GM21360 (cell line): ENCODE data around the gene HSD17B2.
"Not testable (repeated sequence)": the region's sequence is repeated elsewhere in the genome, so short reads cannot be mapped to it uniquely, and the experiment has no call there.

Experiments
- ATAC-seq: cut with Tn5 transposase; IDR thresholded peaks from one replicate; pipeline ENCODE4 v1.9.1; 2021; ENCODE audit warnings: mild to moderate bottlenecking, moderate library complexity; ENCODE audit not compliant: unreplicated experiment

The HSD17B2 gene, protein sequence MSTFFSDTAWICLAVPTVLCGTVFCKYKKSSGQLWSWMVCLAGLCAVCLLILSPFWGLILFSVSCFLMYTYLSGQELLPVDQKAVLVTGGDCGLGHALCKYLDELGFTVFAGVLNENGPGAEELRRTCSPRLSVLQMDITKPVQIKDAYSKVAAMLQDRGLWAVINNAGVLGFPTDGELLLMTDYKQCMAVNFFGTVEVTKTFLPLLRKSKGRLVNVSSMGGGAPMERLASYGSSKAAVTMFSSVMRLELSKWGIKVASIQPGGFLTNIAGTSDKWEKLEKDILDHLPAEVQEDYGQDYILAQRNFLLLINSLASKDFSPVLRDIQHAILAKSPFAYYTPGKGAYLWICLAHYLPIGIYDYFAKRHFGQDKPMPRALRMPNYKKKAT

DNA sequence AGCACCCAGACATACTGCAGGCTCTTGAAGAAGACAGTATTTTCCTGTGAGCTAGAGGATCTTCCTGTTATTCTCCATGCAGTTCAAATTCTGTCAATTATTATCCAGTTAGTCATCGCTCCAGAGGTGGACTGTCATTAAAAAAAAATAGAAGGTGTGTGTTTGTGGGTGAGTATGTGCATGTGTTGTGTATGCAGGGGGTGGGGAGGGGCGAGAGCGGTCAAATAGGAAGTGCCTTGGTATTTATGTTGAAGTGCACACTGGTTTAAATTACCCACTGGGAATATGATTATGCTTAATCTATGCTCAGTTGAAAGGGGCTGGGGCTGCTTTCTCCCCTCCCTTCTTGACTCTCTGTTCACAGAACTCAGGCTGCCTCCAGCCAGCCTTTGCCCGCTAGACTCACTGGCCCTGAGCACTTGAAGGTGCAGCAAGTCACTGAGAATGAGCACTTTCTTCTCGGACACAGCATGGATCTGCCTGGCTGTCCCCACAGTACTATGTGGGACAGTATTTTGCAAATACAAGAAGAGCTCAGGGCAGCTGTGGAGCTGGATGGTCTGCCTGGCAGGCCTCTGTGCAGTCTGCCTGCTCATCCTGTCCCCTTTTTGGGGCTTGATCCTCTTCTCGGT, at the start of gene HSD17B2:
TSS of gene HSD17B2 (plus strand) at position 273 of the 632 bp plus-strand sequence. CDS start at position 445, 172 bp downstream.
- no peak for ATAC-seq

DNA sequence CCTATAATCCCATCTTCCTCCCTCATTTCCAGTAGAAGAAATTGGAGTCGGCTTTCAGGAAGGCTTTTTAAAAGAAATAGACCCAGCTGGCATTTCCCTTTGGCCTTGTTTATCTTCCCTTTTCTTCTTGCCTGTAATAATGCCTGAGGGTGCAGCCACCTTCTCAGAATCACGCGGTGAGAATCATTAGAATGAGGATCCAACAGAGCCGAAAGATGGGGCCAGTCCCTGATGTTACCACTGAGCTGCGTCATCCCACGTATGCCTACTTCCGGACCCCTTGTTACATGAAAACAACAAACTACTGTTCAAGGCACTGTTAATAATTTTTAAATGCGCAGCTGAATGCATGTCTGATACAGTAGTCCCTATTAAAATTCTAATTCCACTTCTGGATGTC, 47.9 kb upstream of the HSD17B2 start:
- ATAC-seq = no peak

DNA sequence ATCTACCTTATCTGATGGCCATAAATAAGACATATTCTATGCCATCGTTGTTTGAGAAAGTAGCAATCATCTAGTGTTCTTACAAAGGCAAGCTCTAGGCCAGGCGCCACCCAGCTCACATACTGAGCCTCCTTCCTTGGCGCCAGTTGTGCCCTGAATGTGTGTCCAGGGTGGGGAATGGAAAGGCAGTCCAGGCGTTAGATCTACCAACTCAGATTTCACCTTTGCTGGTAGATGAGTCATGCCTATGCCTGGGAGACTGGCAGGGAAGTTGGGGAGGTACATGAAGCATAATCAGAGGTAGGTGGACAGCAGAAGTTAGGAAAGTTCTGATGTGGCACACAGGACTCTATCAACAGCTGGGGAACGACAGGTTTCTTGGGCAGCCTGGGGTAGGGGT, 47.3 kb upstream of the HSD17B2 start:
- ATAC-seq = no peak

DNA sequence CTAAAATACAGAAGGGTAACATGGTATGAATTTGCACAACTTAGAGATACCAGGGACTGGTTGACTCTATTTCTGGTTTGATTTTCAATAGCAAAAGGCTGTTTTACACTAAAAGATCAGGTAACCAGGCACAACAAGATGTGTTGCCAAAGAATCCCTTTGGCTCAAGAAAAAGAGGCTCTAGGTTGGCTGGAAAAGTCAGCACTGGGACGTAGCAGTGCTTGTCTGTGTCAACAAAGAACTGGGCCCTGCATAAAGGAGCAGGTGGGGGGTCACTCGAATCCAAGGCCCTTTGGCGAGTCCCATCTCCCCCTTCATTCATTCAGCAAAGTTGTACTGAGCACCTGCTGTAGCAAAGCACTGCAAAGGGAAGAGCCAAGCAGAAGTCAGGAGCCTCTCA, 42.2 kb upstream of the HSD17B2 start:
- ATAC-seq = no peak

DNA sequence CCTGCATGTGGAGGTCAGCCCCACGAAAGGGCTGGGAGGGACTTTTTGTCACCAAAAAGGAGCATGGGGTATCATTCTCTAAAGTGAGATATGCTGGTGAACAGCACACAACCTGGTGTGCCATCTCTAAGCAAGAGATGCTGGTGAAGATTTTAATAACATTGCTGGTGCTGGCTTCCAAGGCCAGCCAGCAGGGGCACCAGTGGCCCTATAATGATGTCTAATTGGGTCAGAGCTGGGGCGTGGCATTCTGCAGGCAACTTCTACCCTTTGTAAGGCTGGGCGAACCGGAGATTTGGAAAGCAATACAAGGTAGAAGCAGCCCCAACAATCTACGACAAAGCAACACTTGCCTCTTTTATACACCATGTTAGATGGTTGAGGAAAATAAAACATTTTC, 40.6 kb upstream of the HSD17B2 start:
- no peak for ATAC-seq

DNA sequence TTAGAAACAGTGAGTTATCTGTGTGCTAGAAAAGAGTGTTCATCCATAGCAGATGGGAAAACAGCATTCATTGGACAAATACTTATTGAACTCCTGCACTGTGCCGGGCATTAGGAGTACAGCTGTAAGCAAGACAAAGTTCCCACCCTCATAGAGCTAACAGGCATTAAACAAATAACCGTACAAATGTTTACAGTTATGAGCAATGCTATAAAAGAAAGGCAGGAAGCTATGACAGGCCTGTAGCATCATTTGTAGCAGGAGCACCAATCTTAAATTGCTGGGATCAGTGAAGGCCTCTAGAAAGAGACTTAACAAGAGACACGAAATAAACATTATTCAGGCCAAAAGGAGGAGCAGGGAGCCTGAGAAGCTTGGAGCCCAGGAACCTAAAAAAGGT, 39.4 kb upstream of the HSD17B2 start:
- no peak for ATAC-seq

DNA sequence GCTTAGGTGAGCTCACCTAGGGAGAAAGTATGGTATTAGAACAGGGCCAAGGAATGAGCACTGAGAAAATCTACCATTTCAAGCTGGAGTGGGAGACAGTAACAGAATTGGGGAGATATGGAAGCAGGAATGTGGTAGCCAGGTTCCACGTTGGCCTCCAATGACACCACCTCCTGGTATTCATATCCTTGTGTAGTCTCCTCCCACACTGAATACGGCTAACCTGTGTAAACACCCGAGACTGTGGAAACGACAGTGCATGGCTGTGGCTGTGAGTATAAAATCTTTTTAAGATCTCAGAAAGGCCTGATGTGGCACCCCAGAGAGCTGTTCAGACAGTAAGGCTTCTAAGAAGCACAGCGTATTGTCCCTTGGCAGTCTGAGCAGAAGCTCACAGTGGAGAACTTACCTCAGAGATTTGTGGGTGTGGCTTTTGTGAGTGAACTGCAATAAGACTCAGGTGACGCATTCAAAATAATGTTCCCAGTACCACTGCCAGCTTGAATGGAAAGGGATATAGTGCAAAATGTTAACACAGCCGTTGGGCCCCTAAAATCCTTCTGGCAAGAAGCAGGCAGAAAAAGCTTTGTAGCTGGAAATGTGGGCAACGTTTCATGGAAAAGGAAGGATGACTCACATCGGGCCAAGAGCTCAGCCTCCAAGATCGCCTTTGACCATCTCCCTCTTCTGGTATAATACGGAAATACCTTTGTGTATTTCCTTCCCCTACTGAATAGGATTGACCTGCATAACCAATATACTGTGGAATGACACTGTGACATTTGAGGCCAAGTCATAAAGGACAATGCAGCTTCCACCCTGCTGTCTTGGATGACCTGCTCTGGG, 38.2 kb upstream of the HSD17B2 start:
- no peak for ATAC-seq

DNA sequence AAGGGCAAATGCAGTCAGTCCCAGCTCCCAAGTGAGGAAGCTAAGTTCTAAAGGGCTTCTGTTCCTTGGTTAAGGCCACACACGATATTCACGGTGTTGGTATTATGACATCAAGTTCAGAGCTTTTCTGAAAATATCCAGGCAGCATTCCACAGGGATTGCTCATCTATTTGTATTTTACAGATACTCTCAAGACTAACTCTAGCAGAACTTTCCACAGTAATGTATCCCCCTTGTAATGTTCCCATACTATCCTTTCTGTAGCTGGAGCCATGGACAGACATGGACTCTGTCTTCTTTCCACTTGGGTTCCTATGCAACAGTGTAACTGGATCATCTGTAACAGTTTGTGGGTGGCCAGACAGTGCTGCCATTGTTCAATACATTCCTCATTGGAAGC, 37.3 kb upstream of the HSD17B2 start:
- no peak for ATAC-seq

DNA sequence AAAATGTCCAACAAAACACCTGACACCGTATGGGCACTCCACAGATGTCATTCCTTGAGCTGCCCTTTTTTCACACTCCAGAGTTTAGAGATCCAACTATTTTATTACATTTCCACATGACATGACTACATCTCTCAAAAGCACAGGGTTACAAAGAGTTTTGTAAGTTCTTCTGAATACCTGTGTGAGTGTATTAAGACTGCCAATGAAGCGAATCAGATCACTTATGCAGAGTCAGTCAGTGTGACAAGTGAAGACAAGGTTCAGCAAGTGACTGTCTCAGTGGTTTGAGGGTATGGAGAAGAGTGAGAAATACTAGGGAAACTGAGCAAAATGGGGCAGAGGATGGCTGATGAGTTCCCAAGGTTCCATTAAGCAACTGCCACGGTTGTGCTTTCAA, 32.2 kb upstream of the HSD17B2 start:
- ATAC-seq = no peak

DNA sequence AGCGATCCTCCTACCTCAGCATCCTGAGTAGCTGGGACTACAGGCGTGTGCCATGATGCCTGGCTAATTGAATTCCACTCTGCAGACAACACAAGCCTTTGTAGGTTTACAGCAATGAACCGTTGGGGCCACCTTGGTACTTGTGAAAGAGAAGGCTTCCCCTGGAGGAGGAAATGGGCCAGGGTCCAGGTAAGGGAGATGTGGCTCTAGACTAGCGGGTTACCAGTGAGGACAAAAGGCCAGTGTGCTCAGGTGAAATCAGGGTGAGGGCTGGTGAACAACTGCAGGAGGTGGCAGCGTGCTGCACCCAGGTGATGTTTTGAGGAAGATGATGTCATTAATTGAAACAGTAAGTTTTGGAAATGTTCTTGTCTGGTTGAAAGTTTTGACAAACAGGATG, 30.5 kb upstream of the HSD17B2 start:
- ATAC-seq = no peak

DNA sequence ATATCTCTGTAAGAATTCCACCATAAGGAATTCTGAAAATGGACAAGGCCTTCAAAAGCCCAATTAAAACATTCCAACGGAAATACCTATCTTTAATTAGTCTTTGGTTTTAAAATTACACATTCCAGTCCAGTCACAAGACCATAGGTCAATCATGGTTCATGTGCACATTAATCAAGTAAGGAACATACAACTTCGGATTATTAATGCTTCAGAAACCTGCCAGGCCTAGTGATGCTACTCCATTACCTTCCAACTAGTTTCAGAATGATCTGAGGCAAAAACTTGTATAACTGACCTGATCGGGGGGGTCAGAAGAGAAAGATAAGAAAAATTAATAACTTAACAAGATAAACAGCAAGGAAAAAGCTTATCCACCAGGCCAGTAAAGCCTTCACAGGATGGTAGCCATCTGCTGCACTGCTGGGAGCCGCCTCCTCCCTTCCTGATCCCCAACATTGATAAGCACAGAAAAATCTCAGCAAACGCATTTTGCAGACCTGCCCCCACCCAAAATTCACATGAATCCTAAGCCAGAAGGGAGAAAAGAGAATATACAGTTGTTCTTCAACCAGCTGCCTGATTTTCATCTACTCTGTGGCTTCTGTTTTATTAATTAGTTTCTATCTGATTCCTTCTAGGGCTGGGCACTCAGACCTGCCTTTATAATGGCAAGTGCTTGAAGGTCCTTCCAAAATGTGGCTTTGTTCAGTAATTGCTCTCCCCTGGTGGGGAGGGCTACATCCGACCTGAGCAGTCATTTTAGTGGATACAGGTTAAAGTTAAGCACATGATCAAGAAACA, 29.8 kb upstream of the HSD17B2 start:
- ATAC-seq = no peak

DNA sequence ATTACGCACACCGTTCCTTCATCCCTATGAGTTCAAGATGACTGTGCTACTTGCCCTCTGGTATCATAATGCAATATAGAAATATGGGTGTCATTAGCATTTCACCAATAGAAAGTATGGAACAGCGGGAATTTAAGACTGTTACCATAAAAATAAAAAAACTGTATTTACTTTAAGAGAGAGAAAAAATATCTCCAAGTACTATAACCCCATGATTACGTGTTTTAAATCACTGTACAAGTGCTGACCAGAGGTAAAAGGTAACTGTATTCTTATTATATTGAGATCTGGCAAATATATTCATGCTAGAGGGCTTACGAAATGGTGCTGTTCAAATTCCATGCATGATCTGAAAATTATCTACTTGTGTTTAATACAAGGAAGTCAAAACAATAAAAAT, 29.0 kb upstream of the HSD17B2 start:
- ATAC-seq = no peak

DNA sequence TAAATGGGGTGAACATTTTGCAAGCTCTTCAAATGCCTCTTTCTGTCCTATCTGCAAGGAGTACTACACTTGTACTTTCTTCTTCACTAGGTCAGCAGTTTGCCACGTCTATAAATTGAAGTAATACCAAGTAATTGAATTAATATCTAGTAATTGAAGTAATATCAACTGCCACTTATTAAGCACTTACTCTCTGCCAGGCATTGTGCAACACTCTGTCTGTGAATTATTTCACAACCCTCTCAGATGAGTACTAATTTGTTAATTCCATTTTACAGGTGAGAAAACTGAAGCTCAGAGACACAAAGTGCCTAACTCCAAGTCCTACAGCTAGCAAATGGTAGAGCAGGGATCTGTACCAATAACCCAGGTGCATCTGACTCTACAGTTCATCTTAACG, 27.9 kb upstream of the HSD17B2 start:
- no peak for ATAC-seq

DNA sequence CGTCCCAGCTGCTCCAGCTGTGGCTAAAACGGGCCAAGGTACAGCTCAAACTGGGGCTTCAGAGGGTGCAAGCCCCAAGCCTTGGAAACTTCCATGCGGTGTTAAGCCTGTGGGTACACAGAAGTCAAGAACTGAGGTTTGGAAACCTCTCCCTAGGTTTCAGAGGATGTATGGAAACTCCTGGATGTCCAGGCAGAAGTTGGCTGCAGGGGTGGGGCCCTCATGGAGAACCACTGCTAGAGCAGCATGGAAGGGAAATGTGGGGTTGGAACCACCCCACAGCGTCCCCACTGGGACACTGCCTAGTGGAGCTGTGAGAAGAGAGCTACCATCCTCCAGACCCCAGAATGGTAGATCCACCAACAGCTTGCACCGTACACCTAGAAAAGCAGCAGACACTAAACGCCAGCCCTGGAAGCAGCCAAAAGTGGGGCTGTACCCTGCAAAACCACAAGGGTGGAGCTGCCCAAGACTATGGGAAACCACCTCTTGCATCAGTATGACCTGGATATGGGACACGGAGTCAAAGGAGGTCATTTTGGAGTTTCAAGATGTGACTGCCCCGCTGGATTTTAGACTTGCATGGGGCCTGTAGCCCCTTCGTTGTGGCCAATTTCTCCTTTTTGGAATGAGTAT, 26.0 kb upstream of the HSD17B2 start:
- ATAC-seq = no peak

DNA sequence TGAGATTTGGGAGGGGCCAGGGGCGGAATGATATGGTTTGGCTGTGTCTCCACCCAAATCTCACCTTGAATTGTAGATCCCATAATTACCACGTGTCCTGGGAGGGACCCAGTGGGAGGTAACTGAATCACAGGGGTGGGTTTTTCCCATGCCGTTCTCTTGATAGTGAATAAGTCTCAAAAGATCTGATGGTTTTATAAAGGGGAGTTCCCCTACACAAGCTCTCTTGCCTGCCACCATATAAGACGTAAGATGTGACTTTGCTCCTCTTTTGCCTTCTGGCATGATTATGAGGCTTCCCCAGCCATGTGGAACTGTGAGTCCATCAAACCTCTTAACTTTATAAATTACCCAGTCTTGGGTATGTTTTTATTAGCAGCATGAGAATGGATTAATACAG, 25.3 kb upstream of the HSD17B2 start:
- ATAC-seq = not testable (repeated sequence)

DNA sequence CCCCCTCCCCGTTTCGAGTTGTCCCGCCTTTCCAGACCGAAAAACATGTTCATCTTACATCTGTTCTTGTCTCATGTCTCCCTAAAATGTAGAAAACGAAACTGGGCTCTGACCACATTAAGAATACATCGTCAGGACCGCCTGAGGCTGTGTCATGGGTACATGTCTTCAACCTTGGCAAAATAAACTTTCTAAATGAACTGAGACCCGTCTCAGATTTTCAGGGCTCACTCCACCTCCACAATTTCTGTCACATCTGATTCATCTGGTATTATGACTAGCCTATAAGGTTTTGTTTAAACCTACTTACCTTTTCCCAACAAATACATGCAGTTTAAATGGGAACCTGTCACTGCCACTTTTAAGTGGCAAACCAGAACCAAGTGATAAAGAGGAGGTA, 24.4 kb upstream of the HSD17B2 start:
- no peak for ATAC-seq

DNA sequence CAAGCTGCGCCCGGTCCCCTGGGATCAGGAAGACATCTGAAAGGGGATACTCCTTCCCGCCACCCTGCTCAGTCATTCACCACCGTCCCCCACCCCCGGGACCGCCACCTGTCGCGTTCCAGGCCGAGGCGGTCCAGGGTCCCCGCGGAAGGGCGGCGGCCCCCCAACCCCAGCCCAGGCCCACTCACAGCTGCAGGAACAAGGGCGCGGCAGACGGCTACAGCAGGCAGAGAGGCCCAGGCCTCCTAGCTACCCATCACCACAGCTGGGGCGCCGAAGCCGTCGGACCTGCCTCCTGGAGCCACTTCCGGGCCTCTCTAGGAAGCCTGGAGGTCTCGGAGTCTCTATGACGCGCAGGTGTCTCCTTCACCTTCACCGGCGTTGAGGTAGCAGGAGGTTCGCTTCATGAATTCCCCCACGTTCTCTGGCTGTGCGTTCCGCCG, 23.8 kb upstream of the HSD17B2 start, which contains the start of gene SDR42E1:
TSS of gene SDR42E1 (minus strand) at position 272 of the 443 bp plus-strand sequence. CDS start 10,612 bp downstream, outside the sequence.
- peak; percentile 97 for ATAC-seq

DNA sequence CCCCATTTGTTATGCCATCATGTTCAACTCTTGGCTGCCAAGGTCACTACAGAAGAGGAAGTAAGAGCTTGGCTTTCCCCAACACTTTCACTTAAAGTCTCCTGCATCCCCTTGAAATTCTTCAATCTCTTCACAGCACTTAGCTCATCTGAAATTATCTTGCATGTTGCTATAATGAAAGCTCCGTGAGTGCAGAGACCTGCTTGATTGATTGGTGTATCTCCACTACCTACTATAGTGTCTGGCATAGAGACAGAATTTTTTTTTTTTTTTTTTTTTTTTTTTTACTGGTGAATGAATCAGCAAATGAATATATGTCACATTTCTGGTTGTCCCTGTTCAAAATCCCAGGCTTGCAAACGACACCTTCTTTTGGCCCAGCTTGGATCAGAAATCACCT, 21.9 kb upstream of the HSD17B2 start:
- no peak for ATAC-seq

DNA sequence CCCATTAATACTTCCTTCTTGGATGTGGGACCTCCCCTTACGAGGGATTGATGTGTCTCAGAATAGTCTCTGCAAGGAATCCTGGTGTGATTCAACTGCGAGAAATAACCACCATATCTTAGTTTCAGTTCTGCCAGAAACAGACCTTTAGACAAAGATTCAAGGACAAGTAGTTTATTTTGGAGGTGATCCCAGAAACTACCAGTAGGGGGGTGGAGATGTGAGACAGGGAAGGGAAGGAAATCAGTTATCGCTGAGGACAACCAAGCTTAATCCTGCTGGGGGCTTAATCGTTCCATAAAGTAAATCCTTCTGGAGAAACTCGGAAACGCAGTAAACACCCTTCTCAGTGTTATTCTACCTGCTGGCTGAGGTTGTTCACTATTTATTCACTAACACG, 18.8 kb upstream of the HSD17B2 start:
- no peak for ATAC-seq

DNA sequence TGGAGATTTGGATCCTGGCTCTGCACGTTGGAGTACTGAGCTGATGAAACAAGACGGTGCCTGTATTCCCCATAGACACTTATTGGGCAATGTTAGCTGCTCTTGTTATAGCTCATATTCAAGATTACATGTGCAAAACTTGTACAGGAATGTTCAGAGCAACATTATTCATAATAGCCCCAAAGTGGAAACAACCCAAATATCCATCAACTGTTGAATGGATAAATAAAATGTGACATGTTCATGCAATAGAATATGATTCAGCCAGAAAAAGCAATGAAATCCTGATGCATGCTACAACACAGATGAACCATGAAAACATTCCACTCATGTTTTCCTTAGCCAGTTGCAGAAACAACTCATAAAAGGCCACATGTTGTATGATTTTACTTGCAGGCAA, 18.1 kb upstream of the HSD17B2 start:
- ATAC-seq = no peak
